ENCODE measurements around the gene XG.

DNA sequence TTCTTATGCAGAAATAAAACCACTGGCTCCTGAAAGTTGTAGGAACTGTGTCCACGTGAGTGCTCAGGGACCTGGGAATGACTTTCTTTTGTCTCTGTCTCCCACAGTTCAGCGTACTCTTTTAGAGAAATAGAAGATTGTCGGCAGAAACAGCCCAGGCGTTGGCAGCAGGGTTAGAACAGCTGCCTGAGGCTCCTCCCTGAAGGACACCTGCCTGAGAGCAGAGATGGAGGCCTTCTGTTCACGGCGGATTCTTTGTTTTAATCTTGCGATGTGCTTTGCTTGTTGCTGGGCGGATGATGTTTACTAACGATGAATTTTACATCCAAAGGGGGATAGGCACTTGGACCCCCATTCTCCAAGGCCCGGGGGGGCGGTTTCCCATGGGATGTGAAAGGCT lies 11.2 kb upstream of the XG start:
- TF ChIP-seq, protein P1, sequence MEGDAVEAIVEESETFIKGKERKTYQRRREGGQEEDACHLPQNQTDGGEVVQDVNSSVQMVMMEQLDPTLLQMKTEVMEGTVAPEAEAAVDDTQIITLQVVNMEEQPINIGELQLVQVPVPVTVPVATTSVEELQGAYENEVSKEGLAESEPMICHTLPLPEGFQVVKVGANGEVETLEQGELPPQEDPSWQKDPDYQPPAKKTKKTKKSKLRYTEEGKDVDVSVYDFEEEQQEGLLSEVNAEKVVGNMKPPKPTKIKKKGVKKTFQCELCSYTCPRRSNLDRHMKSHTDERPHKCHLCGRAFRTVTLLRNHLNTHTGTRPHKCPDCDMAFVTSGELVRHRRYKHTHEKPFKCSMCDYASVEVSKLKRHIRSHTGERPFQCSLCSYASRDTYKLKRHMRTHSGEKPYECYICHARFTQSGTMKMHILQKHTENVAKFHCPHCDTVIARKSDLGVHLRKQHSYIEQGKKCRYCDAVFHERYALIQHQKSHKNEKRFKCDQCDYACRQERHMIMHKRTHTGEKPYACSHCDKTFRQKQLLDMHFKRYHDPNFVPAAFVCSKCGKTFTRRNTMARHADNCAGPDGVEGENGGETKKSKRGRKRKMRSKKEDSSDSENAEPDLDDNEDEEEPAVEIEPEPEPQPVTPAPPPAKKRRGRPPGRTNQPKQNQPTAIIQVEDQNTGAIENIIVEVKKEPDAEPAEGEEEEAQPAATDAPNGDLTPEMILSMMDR (IDR thresholded peaks at IDR 0.05): no peak
- TF ChIP-seq POLR2A (IDR thresholded peaks at IDR 0.05): no peak
- TF ChIP-seq POLR2AphosphoS5 (IDR thresholded peaks at IDR 0.05): no peak
- TF ChIP-seq EP300 (IDR thresholded peaks at IDR 0.05): no peak
